Astrocyte (in vitro differentiated cells and primary cell): ENCODE results near the gene GPN3.

Experiments used
- EZH2 ChIP-seq: IDR thresholded peaks from 2 replicates; pipeline ENCODE4 v1.6.1; 2012; ENCODE audit warnings: mild to moderate bottlenecking, low read length, inconsistent platforms; ENCODE audit not compliant: insufficient read depth
- TF ChIP-seq, protein P1 (sequence below): IDR thresholded peaks from 2 replicates; pipeline ENCODE4 v1.5.1; 2011; ENCODE audit warnings: low read depth, mild to moderate bottlenecking, inconsistent platforms, low read length, moderate library complexity; ENCODE audit not compliant: insufficient read depth

DNA sequence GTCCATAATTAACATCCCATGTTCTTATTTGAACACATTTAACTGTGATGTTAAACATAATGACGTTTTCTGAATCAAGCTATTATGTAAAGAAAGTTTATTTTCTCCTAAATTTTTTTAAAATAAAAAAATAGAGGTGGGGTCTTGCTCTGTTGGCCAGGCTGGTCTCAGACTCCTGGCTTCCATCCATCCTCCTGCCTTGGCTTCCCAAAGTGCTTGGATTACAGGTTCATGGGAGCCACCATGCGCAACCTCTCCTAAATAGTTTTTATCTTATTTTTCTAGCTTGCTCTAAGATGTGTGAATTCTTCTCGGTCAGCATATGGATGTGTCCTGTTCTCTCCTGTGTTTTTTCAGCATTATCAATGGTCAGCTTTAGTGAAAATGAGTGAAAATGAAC is 37.3 kb upstream of the GPN3 start:
- TF ChIP-seq, protein P1, sequence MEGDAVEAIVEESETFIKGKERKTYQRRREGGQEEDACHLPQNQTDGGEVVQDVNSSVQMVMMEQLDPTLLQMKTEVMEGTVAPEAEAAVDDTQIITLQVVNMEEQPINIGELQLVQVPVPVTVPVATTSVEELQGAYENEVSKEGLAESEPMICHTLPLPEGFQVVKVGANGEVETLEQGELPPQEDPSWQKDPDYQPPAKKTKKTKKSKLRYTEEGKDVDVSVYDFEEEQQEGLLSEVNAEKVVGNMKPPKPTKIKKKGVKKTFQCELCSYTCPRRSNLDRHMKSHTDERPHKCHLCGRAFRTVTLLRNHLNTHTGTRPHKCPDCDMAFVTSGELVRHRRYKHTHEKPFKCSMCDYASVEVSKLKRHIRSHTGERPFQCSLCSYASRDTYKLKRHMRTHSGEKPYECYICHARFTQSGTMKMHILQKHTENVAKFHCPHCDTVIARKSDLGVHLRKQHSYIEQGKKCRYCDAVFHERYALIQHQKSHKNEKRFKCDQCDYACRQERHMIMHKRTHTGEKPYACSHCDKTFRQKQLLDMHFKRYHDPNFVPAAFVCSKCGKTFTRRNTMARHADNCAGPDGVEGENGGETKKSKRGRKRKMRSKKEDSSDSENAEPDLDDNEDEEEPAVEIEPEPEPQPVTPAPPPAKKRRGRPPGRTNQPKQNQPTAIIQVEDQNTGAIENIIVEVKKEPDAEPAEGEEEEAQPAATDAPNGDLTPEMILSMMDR = no peak
- no peak for TF ChIP-seq EZH2
